Hepatocyte (in vitro differentiated cells): Measurements from ENCODE around the gene HRAS. TPM values are rescaled to one million over a fixed set of nuclear protein-coding genes. Genes with fewer than 3 reads are reported as not detected.

Experiments
- DNase-seq: peaks from one replicate; pipeline ENCODE4 v3.0.0-alpha.2; 2016; ENCODE audit warnings: low spot score
- H2AFZ ChIP-seq: fragments of 200-600 bp; sonication (generic); 2 replicates; pipeline ENCODE4 v1.6.0; 2016; ENCODE audit warnings: antibody characterized with exemption, mild to moderate bottlenecking
- H3K27ac ChIP-seq: fragments of 200-600 bp; sonication (generic); 2 replicates; pipeline ENCODE4 v1.5.1; 2016; ENCODE audit warnings: mild to moderate bottlenecking
- H3K27me3 ChIP-seq: fragments of 200-600 bp; sonication (generic); 2 replicates; pipeline ENCODE4 v1.6.1; 2016
- H3K36me3 ChIP-seq: fragments of 200-600 bp; sonication (generic); replicated peaks from 2 replicates; pipeline ENCODE4 v1.5.1; 2016; ENCODE audit warnings: low read depth; ENCODE audit not compliant: insufficient read depth
- H3K4me1 ChIP-seq: fragments of 200-600 bp; sonication (generic); 2 replicates; pipeline ENCODE4 v1.5.1; 2016; ENCODE audit warnings: mild to moderate bottlenecking, moderate library complexity; ENCODE audit not compliant: insufficient read depth
- H3K4me2 ChIP-seq: fragments of 200-600 bp; sonication (generic); 2 replicates; pipeline ENCODE4 v1.6.0; 2016
- H3K4me3 ChIP-seq: fragments of 200-600 bp; sonication (generic); 2 replicates; pipeline ENCODE4 v1.5.1; 2016; ENCODE audit warnings: mild to moderate bottlenecking
- H3K79me2 ChIP-seq: fragments of 200-600 bp; sonication (generic); 2 replicates; pipeline ENCODE4 v1.6.0; 2017; ENCODE audit warnings: mild to moderate bottlenecking
- H3K9me2 ChIP-seq: fragments of 200-600 bp; sonication (generic); replicated peaks from 2 replicates; pipeline ENCODE4 v1.6.0; 2017; ENCODE audit warnings: mild to moderate bottlenecking; ENCODE audit not compliant: insufficient read depth
- H3K9me3 ChIP-seq: fragments of 200-600 bp; sonication (generic); 2 replicates; pipeline ENCODE4 v1.5.1; 2016; ENCODE audit warnings: low read depth, mild to moderate bottlenecking
- H4K20me1 ChIP-seq: fragments of 200-600 bp; sonication (generic); 2 replicates; pipeline ENCODE4 v1.6.0; 2016; ENCODE audit warnings: mild to moderate bottlenecking; ENCODE audit not compliant: insufficient read depth, poor library complexity, severe bottlenecking
- CTCF ChIP-seq: fragments of 200-600 bp; sonication (generic); IDR thresholded peaks from 2 replicates; pipeline ENCODE4 v1.5.1; 2016; ENCODE audit warnings: antibody characterized with exemption, mild to moderate bottlenecking; ENCODE audit not compliant: poor library complexity
- EZH2 ChIP-seq: fragments of 200-600 bp; sonication (generic); IDR thresholded peaks from 2 replicates; pipeline ENCODE4 v1.6.1; 2016; ENCODE audit warnings: antibody characterized with exemption, mild to moderate bottlenecking, borderline replicate concordance
- EZH2phosphoT487 ChIP-seq: fragments of 200-600 bp; sonication (generic); IDR thresholded peaks from one replicate; pipeline ENCODE4 v1.6.1; 2018; ENCODE audit warnings: antibody characterized with exemption, mild to moderate bottlenecking, low read depth, moderate library complexity; ENCODE audit not compliant: unreplicated experiment, severe bottlenecking
- WGBS: methylation state at CpG from one replicate; pipeline ENCODE4 v1.1.6; 2016; ENCODE audit warnings: low lambda C conversion rate; ENCODE audit errors: missing lambda C conversion rate; 5-methylcytosine and 5-hydroxymethylcytosine counted together
- polyA plus RNA-seq: library from polyadenylated mRNA; unstranded; fragments of >200 nt; fragmentation: Nextera tagmentation; extraction: Ambion mirVana; gene quantifications from 2 replicates; pipeline ENCODE4 v1.2.1, GENCODE V29; 2016
- total RNA-seq: library from RNA; depleted of rRNA; stranded (reverse); fragments of >200 nt; gene quantifications from 2 replicates; pipeline ENCODE4 v1.2.3, GENCODE V29; 2014

HRAS gene
- total and polyA plus RNA-seq, 2 experiments from 2014 or later: 28.4 to 57.9 TPM

DNA sequence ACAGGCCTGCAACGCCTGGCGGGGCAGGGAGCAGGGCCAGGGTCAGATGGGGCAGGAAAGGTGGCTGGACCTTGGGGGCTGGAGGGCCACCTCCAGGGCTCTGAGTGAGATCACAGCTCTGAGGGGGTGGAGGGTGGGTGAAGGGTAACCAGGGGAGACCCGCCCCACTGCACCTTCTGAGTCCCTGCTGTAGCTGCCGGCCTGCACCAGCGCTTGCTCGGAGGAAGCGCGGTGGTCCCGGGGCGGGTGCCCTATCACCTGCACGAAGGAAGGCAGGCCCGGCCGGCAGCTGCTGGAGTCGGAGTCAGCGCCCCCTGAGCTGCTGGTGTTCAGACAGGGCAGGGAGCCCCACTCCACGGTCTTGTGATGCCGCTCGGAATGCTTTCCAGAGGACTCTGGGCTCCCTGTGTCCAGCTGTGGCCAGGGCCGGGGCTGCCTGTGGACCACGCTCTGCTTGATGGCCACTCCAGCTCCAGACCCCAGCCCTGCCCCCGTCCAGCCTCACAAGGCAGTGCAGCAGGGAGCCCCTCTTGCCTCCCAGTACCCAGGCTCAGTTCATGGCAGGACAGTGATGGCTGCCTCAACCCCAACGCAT, 21.4 kb upstream of the HRAS start:
- Histone ChIP-seq H3K9me3 (no peaks in the 10 kb centered on the region), H4K20me1 (no peaks in the 10 kb centered on the region), H3K4me2 (no peak overlapping the region), H2AFZ (no peak overlapping the region), H3K36me3 (no peaks in the 10 kb centered on the region), H3K9me2 (no peaks in the 10 kb centered on the region), H3K27me3 (peaks cover 34% of the 10 kb centered on the region), H3K79me2 (peaks cover 2% of the 10 kb centered on the region), H3K27ac (no peak overlapping the region), H3K4me3 (no peak overlapping the region), H3K4me1 (peaks cover 24% of the 10 kb centered on the region)
- WGBS: 87% methylated on average over 22 of the region's 22 CpGs
- no peak for TF ChIP-seq EZH2
- TF ChIP-seq CTCF: no peak
- no peak for TF ChIP-seq EZH2phosphoT487
- DNase-seq: no peak

- TF ChIP-seq EZH2 (peak; percentile 83), CTCF (no peak), EZH2phosphoT487 (peak; percentile 32)
- DNase-seq: no peak
- H4K20me1 ChIP-seq: no peaks in the 10 kb centered on the region
- H3K9me3 ChIP-seq: no peaks in the 10 kb centered on the region
- no peak overlapping the region for H3K27ac ChIP-seq
- WGBS: 19% methylated on average over 45 of the region's 104 CpGs
- peaks cover 24% of the 10 kb centered on the region for H3K4me1 ChIP-seq
- peaks cover 34% of the 10 kb centered on the region for H3K27me3 ChIP-seq
- H3K4me2 ChIP-seq: peak overlapping the region; percentile 96
- no peaks in the 10 kb centered on the region for H3K36me3 ChIP-seq
- no peaks in the 10 kb centered on the region for H3K9me2 ChIP-seq
- no peak overlapping the region for H2AFZ ChIP-seq
- H3K79me2 ChIP-seq: no peaks in the 10 kb centered on the region
- H3K4me3 ChIP-seq: peak overlapping the region; percentile 36
Measured at GRCh38 chr11:555780-556661, 20.6 kb upstream of the HRAS start.

- Histone ChIP-seq H3K79me2 (no peaks in the 10 kb centered on the region), H3K4me2 (peak overlapping the region; percentile 96), H2AFZ (no peak overlapping the region), H3K27me3 (peaks cover 34% of the 10 kb centered on the region), H3K36me3 (no peaks in the 10 kb centered on the region), H3K9me2 (no peaks in the 10 kb centered on the region), H3K27ac (no peak overlapping the region), H4K20me1 (no peaks in the 10 kb centered on the region), H3K9me3 (no peaks in the 10 kb centered on the region), H3K4me3 (peak overlapping the region; percentile 36), H3K4me1 (peaks cover 21% of the 10 kb centered on the region)
- 2% methylated on average over 21 of the region's 57 CpGs for WGBS
- peak; percentile 76 for TF ChIP-seq EZH2
- TF ChIP-seq EZH2phosphoT487: no peak
- no peak for DNase-seq
Measured at GRCh38 chr11:555227-555779, 19.9 kb upstream of the HRAS start.
